Progenitor cell of endocrine pancreas (in vitro differentiated cells): ENCODE data around the gene TP63. TPM values are rescaled to one million over a fixed set of nuclear protein-coding genes. Genes with fewer than 3 reads are reported as not detected.

Experiments
- DNase-seq: peaks from one replicate; pipeline ENCODE4 v3.0.0; 2021; ENCODE audit warnings: low spot score; ENCODE audit not compliant: unreplicated experiment
- H3K27ac Mint-ChIP-seq: 2 replicates; pipeline ENCODE4 v1.8.0; 2021; ENCODE audit warnings: mild to moderate bottlenecking, moderate library complexity, mixed read lengths
- H3K27me3 Mint-ChIP-seq: 2 replicates; pipeline ENCODE4 v1.8.0; 2021; ENCODE audit warnings: mixed read lengths
- H3K36me3 Mint-ChIP-seq: 2 replicates; pipeline ENCODE4 v1.8.0; 2022; ENCODE audit warnings: mixed read lengths; ENCODE audit not compliant: insufficient read depth
- H3K4me1 Mint-ChIP-seq: 2 replicates; pipeline ENCODE4 v1.8.0; 2021; ENCODE audit warnings: low read depth, mixed read lengths
- H3K4me3 Mint-ChIP-seq: 2 replicates; pipeline ENCODE4 v1.8.0; 2021; ENCODE audit warnings: low read depth, mild to moderate bottlenecking, moderate library complexity, mixed read lengths
- H3K9me3 Mint-ChIP-seq: 2 replicates; pipeline ENCODE4 v1.8.0; 2021; ENCODE audit warnings: low read depth, mixed read lengths
- CTCF ChIP-seq: fragments of 200-600 bp; sonication (generic); IDR thresholded peaks from one replicate; pipeline ENCODE4 v1.5.0; 2021; ENCODE audit warnings: antibody characterized with exemption, mild to moderate bottlenecking; ENCODE audit not compliant: unreplicated experiment
- long read RNA-seq: library from polyadenylated mRNA; unstranded; transcript quantifications from one replicate; pipeline ENCODE4 v2.0.0, GENCODE V29; 2020
- total RNA-seq: library from RNA; stranded (reverse); gene quantifications from 2 replicates; pipeline ENCODE4 v1.2.1, GENCODE V29; 2021

Gene TP63
- total RNA-seq, result 0.72 and 1.6 TPM in 2 replicates
- long read RNA-seq, partial matches to known transcripts, result 1 of 1 reads
- long read RNA-seq, other reads (novel, unspliced or antisense), result 0 of 1 reads

- TF ChIP-seq CTCF, result no peak
- H3K4me1 Mint-ChIP-seq, result no peaks in the 10 kb centered on the region
- H3K36me3 Mint-ChIP-seq, result no peaks in the 10 kb centered on the region
- H3K27ac Mint-ChIP-seq, result no peak within 1 kb of the TSS
- no peak within 1 kb of the TSS for H3K4me3 Mint-ChIP-seq
- no peaks in the 10 kb centered on the region for H3K9me3 Mint-ChIP-seq
- no peaks in the 10 kb centered on the region for H3K27me3 Mint-ChIP-seq
- no peak for DNase-seq
These were observed at the start of gene TP63 for GRCh38 chr3:189631373-189631408. Gene TP63 (plus strand): TSS chr3:189631389. CDS start chr3:189631516, 127 bp downstream.

GRCh38 chr3:189582179-189582578, 49.0 kb upstream of the TP63 start:
- H3K4me3 Mint-ChIP-seq, result no peak overlapping the region
- peaks cover 5% of the 10 kb centered on the region for H3K27me3 Mint-ChIP-seq
- DNase-seq, result no peak

GRCh38 chr3:189584645-189585044, 46.5 kb upstream of the TP63 start:
- DNase-seq, result no peak
- Mint-ChIP-seq H3K27me3 (peaks cover 12% of the 10 kb centered on the region), H3K27ac (no peak overlapping the region), H3K4me1 (no peaks in the 10 kb centered on the region), H3K9me3 (no peaks in the 10 kb centered on the region), H3K36me3 (no peaks in the 10 kb centered on the region), H3K4me3 (no peak overlapping the region)
- no peak for TF ChIP-seq CTCF

More at GRCh38 chr3:189582179-189582578, 49.0 kb upstream of the TP63 start:
- Mint-ChIP-seq H3K4me1 (no peaks in the 10 kb centered on the region), H3K36me3 (no peaks in the 10 kb centered on the region), H3K27ac (no peak overlapping the region), H3K9me3 (no peaks in the 10 kb centered on the region)
- no peak for TF ChIP-seq CTCF

GRCh38 chr3:189586941-189587663, 44.1 kb upstream of the TP63 start:
- TF ChIP-seq CTCF, result no peak
- H3K27ac Mint-ChIP-seq, result no peak overlapping the region
- H3K36me3 Mint-ChIP-seq, result no peaks in the 10 kb centered on the region
- H3K4me3 Mint-ChIP-seq, result no peak overlapping the region
- peaks cover 12% of the 10 kb centered on the region for H3K27me3 Mint-ChIP-seq
- H3K9me3 Mint-ChIP-seq, result peaks cover 10% of the 10 kb centered on the region
- no peak for DNase-seq
- no peaks in the 10 kb centered on the region for H3K4me1 Mint-ChIP-seq

- peaks cover 12% of the 10 kb centered on the region for H3K27me3 Mint-ChIP-seq
- no peaks in the 10 kb centered on the region for H3K36me3 Mint-ChIP-seq
- no peak for DNase-seq
- H3K4me1 Mint-ChIP-seq, result no peaks in the 10 kb centered on the region
- no peak for TF ChIP-seq CTCF
- no peak overlapping the region for H3K27ac Mint-ChIP-seq
- no peak overlapping the region for H3K4me3 Mint-ChIP-seq
- peaks cover 15% of the 10 kb centered on the region for H3K9me3 Mint-ChIP-seq
These were observed 43.5 kb upstream of the TP63 start for GRCh38 chr3:189587664-189588040.
